ENCODE data around the gene FRY.

GRCh38 chr13:32216281-32216680 lies 184.7 kb downstream of the FRY start:
- TF ChIP-seq CTCF (conservative IDR thresholded peaks at IDR 0.05; ENCODE audit: low read depth, low read length) (no peak), EZH2phosphoT487 (IDR thresholded peaks at IDR 0.05; ENCODE audit: borderline replicate concordance, low read length) (no peak)

Measured in PC-3 (cell line).